GM18505 (cell line): ENCODE results near the gene TMC1.
A peak's percentile ranks its signal among the peaks of the same experiment; 100 is the strongest.
"Not testable (repeated sequence)": the region's sequence is repeated elsewhere in the genome, so short reads cannot be mapped to it uniquely, and the experiment has no call there.

ENCODE experiments used
- ATAC-seq: cut with Tn5 transposase; IDR thresholded peaks from one replicate; pipeline ENCODE4 v1.9.1; 2021; ENCODE audit not compliant: unreplicated experiment
- POLR2A ChIP-seq: IDR thresholded peaks from 4 replicates; pipeline ENCODE4 v1.6.1; 2011; ENCODE audit warnings: borderline replicate concordance; ENCODE audit not compliant: insufficient read depth, insufficient read length; ENCODE audit errors: extremely low read depth

The TMC1 gene

DNA sequence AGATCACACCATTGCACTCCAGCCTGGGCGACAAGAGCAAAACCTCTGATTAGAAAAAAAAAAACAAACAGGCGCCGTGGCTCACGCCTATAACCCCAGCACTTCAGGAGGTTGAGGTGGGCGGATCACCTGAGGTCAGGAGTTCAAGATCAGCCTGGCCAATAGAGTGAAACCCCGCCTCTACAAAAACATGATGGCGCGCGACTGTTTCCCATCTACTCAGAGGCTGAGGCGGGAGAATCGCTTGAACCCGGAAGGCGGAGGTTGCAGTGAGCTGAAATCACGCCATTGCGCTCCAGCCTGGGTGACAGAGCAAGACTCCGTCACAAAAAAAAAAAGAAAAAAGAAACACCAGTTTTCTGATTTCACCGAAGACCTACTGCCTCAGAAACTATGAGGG is at the start of gene TMC1:
TSS of gene TMC1 (plus strand) at position 193 of the 400 bp plus-strand sequence. CDS start 127,041 bp downstream, outside the sequence.
- ATAC-seq, result not testable (repeated sequence)

DNA sequence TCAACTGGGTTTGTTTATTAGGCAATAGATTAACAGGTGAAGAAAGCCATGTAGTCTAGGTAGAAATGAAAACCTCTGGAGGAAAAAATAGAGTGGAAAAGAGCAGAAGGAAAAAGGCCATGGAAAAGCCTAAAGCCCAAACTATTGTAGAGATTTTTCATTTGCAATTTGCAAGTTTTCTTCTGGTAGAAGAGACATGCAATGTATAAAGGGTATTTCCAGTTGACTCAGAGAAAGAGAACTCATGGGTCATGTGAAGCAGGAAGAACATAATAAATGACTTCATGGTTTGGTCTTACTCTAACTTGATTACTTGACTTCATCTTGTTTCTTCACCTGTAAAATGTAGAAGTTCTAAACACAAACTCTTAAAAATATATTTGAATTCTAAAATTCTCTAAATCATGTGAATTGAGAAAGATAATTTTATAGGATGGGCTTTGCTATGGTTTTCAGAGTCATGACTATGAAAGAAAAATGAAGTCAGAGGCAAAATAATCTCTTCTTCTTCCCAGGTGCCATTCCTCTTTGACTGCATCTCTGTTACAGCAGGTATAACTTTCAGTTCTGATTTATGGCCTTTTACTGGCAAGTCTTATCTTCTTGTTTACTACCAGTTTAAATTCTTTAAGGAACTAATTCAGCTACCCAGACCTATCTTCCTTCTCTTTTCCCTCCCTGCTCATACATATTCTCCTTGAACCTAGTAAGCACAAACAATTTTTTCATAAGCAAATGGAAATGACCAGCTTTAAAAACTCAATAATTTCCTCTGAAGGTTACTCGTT is 47.7 kb upstream of the TMC1 start:
- peak; percentile 79 for ATAC-seq
- no peak for TF ChIP-seq POLR2A

DNA sequence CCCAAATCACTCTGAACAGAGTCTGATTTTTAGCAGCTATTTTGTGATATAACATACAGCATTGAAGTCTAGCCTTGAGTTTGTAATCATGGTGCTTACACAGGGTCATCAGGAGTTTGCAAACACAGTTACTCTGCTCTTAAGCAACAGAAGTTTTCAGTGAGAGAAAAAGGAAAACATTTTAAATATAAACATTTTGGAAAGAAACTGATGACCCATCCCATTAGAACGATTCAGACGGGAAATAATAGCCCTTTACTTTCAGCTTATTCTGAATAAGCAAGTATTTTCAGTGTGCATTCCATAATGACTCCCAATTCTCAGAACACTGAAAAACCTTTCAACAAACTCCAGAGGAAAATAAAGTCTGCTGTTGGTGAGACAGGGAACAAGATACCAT is 46.7 kb upstream of the TMC1 start:
- ATAC-seq, result no peak
- TF ChIP-seq POLR2A, result no peak

DNA sequence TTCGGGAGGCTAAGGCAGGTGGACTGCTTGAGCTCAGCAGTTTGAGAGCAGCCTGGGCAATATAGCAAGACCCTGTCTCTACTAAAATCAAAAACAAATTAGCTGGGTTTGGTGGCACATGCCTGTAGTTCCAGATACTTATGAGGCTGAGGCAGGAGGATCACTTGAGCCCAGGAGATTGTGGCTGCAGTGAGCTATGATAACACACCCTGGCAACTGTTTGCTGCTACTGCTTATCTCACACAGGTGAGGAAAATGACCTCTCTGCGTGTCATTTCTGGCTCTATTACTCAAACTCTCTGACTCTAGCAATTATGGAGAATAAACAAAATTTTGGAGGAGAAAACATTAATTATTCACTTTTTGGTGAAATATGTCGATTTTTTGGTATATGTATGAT is 45.3 kb upstream of the TMC1 start:
- no peak for TF ChIP-seq POLR2A
- ATAC-seq, result no peak

DNA sequence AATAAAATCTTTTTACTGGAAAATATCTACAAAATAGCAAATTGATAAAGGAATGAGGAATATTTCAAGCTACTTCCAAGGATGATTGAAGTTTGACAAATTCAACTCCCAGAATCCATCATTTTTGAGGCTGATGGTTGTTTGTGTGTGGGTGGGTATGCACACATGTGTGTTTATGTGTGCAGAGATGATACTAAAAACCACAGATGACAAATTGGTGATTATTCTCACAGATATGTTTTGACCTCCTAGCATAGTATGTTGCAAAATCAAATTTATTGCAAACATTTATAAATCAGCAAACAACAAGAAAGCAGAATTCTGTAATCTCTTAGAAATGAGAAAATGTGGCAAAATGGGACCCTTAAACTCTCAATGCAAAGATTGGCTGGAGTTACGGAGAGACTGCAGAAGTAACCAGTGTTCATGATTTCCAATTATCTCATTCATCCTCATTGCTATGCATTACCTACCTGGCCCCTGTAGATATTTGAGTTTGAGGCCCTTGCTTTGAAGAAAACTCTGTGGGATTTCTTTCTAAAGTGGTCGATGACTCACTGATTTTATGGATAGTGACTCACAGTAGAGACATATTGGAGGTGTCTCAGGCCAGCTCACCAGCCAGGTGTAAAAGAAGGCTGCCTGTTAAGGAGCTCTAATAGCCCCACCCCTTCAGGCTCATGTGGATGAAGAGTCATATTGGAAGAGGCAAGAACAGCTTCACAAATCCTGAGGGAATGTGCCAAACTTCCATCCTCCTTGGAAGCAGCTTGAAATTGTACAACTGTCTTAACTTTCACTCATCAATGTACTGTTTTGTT is 44.6 kb upstream of the TMC1 start:
- TF ChIP-seq POLR2A, result no peak
- no peak for ATAC-seq

DNA sequence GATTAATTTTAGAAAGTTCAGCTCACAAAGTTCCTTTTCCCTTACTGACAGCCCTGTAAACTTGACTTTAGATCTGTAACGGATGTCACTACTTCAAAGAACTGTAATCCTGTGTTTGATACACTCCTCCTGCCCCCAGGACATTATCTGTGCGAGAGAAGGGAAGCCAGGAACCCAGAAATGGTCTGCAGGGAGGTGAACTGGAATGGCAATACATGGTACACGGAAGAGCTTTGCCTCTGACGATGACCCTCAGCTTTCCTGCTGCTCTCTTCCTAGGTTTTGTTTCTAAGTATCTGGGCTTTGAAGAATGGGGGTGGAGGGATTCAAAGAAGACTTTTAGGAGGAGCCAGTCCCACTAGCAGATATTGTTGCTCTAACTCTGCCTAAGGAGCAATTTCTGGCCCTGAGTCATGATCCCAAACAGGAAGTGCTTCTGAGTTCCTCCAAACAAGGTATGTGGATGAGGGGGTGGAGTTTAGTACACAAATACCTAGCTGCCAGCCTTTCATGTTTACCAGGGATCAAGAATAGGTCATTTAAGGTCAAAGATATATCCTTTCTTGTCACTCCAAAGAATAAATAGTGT is 43.4 kb upstream of the TMC1 start:
- no peak for TF ChIP-seq POLR2A
- no peak for ATAC-seq

DNA sequence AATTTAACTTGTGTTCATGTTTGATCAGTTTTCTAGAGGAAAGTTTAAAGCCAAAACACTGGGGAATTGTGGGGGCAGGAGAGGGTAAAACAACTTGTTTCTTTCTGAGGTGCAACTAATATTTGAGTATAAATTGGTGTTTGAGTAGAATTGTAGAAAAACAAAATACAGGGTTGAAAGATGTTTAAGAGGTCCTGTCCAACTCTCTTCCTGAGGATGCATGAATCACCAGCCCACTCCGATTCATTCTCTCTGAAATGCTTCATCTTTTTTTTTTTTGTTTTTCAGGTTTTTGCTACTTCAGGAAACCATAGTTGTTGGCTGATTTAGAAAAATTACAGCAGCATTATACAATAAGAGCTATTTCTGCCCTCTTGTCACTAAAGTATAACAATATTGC is 42.4 kb upstream of the TMC1 start:
- no peak for TF ChIP-seq POLR2A
- ATAC-seq, result no peak

DNA sequence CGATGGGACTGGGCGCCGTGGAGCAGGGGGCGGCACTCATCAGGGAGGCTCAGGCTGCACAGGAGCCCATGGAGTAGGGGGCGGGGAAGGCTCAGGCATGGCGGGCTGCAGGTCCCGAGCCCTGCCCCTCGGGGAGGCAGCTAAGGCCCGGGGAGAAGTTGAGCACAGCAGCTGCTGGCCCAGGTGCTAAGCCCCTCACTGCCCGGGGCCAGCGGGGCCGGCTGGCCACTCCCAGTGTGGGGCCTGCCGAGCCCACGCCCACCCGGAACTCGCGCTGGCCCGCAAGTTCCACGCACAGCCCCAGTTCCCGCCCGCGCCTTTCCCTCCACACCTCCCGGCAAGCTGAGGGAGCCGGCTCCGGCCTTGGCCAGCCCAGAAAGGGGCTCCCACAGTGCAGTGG is 41.1 kb upstream of the TMC1 start:
- not testable (repeated sequence) for ATAC-seq

DNA sequence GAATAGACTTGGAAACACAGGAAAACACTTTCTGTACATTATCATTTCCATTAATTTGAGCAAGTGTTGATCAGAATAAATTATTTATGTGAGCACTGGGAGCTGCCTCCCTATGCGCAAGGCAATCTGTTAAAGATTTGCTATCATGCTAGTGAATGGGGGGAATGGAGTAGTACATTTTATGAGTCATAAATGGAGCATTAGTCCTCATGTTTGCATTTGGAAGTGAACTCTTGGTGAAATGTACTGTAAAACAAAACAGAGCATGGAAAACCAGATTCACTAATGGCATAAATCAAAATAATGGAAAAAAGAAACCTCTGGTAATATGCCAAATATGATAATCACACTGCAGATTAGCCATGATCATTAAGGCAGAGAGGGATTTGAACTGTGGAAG is 40.5 kb upstream of the TMC1 start:
- no peak for ATAC-seq
- no peak for TF ChIP-seq POLR2A

DNA sequence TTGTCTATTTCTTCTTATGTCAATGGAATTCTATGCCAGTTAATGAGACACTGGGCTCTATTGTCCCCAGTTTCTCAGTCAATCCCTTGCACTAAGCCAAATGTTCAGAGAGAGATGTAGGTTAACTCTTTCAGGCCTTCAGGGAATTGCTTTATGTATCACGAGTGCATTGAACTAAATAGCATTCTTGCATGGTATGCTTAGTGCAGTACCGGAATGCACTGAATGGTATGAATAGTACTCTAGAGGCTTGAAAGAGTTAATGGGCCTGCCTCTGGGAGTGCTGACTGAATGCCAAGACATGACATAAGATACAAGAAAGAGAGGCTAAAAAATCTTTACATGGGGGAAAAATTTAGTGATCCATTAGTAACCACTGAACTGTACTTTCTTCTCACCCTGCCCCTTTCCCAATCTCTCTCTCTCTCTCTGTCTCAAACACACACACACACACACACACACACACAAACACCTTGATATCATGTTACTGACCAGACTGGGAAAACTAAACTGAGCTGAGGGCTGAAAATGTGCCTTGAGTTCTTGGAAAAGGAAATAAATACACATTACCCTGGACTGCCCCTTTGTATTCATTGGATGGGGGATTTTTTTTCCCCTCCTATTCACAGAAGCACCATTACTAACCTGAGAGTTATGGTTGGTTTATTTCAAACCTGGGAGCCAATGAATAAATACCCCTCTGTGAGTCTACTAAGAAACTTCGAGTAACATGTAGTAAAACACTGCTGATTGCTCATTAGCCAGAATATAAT is 35.4 kb upstream of the TMC1 start:
- TF ChIP-seq POLR2A, result no peak
- no peak for ATAC-seq

DNA sequence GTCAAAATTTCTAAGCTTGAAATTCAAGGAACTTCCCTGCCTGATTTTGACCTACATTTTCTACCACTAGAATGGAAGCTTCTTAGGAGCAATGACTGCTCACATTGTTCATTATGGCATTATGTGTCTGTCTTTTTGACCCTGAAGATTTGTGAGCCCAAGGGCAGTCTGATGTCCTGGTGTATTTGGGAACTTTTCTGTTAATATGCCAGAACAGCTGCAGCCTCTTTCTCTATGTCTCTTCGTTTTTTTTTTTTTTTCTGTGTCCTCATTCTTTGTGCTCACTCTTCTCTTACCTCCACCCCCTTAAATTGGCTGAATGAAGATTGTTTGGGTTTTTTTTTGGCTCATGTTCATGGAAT is 34.8 kb upstream of the TMC1 start:
- no peak for ATAC-seq
- no peak for TF ChIP-seq POLR2A

DNA sequence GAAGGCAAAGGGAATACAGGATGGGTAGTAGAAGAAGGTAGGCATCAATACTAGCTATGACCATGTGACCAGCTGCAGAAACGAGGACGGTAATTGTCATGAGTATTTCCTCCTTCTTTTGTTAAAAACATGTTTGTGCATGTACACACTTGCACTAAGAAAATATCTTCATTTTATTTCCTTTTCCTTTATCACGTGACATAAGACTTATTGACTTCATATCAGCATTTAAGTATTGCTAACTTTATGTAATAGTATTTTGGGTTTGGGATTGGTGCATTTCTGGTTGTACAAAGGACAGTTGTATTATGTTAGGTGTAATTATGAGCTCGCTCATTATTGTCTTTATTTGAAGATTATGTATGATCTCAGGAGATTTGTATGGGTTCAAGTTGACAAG is 33.7 kb upstream of the TMC1 start:
- not testable (repeated sequence) for ATAC-seq

DNA sequence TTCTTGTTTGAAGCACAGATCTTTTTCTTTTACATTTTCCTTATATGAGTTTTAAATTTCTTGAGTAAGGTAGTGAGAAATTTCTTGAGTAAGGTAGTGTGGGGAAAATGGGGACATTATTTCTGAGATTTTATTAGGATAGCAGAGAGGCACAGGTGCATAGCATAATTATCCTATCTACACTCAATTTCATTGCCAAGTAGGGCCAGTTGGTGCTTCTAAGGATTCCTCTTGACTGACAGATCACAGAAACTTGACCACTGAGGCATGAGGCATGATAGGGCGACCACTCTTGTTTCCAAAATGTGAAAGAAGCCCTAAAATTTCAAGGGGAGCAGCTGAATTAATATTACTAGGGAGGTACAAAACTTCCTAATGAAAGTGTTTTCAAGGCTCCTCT is 31.4 kb upstream of the TMC1 start:
- no peak for ATAC-seq
- TF ChIP-seq POLR2A, result no peak
